Stimulated activated CD4-positive, alpha-beta T cell treated with anti-CD3 and anti-CD28 coated beads, Interleukin-1b, Interleukin-23, amount 100 ng/mL, for 24 hours (primary cell): ENCODE data around the gene RGS17.

ENCODE experiments used
- DNase-seq, 4 experiments: peaks; one replicate each; pipeline ENCODE4 v3.0.0-alpha.2; 2020; ENCODE audit warnings: low read depth in 4 of 4, low spot score in 1 of 4

The RGS17 gene

GRCh38 chr6:153086225-153086990 is 44.7 kb downstream of the RGS17 start:
- DNase-seq: no peak

- no peak for DNase-seq
These were observed 45.8 kb downstream of the RGS17 start for GRCh38 chr6:153085239-153085638.

GRCh38 chr6:153084393-153084792 is 46.7 kb downstream of the RGS17 start:
- no peak for DNase-seq

GRCh38 chr6:153083869-153084268 is 47.2 kb downstream of the RGS17 start:
- no peak for DNase-seq

GRCh38 chr6:153081914-153082313 is 49.2 kb downstream of the RGS17 start:
- no peak for DNase-seq

GRCh38 chr6:153076431-153076830 is 54.7 kb downstream of the RGS17 start:
- DNase-seq: no peak

- no peak for DNase-seq
These were observed 56.3 kb downstream of the RGS17 start for GRCh38 chr6:153074761-153075160.

- DNase-seq: no peak
These were observed 57.2 kb downstream of the RGS17 start for GRCh38 chr6:153073841-153074240.

GRCh38 chr6:153070756-153071155 is 60.3 kb downstream of the RGS17 start:
- DNase-seq: no peak

- DNase-seq: no peak
These were observed 61.2 kb downstream of the RGS17 start for GRCh38 chr6:153069897-153070296.

GRCh38 chr6:153065222-153065621 is 65.9 kb downstream of the RGS17 start:
- no peak for DNase-seq

GRCh38 chr6:153063936-153064335 is 67.1 kb downstream of the RGS17 start:
- no peak for DNase-seq

- DNase-seq: no peak
These were observed 68.6 kb downstream of the RGS17 start for GRCh38 chr6:153062516-153062915.

GRCh38 chr6:153059757-153060156 is 71.3 kb downstream of the RGS17 start:
- DNase-seq: no peak

GRCh38 chr6:153059311-153059710 is 71.8 kb downstream of the RGS17 start:
- no peak for DNase-seq

GRCh38 chr6:153058909-153059308 is 72.2 kb downstream of the RGS17 start:
- DNase-seq: no peak

GRCh38 chr6:153058291-153058690 is 72.8 kb downstream of the RGS17 start:
- no peak for DNase-seq

GRCh38 chr6:153056308-153056707 is 74.8 kb downstream of the RGS17 start:
- no peak for DNase-seq

GRCh38 chr6:153051801-153052200 is 79.3 kb downstream of the RGS17 start:
- no peak for DNase-seq

GRCh38 chr6:153048631-153049030 is 82.5 kb downstream of the RGS17 start:
- no peak for DNase-seq

GRCh38 chr6:153047386-153047785 is 83.7 kb downstream of the RGS17 start:
- DNase-seq: no peak

- DNase-seq: no peak
These were observed 85.8 kb downstream of the RGS17 start for GRCh38 chr6:153045271-153045670.

- no peak for DNase-seq
These were observed 86.8 kb downstream of the RGS17 start for GRCh38 chr6:153044295-153044694.
